HG02885 (cell line): ENCODE measurements around the gene APC.
"Not testable (repeated sequence)": the region's sequence is repeated elsewhere in the genome, so short reads cannot be mapped to it uniquely, and the experiment has no call there.

Source experiments
- ATAC-seq: cut with Tn5 transposase; IDR thresholded peaks from one replicate; pipeline ENCODE4 v1.9.1; 2021; ENCODE audit warnings: mild to moderate bottlenecking; ENCODE audit not compliant: unreplicated experiment, poor library complexity

Gene APC

DNA sequence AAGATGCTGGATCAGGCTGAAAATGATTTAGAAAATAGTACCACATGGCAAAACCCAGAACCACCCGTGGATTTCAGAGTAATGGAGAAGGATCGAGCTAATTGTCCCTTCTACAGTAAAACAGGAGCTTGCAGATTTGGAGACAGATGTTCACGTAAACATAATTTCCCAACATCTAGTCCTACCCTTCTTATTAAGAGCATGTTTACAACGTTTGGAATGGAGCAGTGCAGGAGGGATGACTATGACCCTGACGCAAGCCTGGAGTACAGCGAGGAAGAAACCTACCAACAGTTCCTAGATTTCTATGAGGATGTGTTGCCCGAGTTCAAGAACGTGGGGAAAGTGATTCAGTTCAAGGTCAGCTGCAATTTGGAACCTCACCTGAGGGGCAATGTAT, 154.4 kb downstream of the APC start:
- ATAC-seq: not testable (repeated sequence)

DNA sequence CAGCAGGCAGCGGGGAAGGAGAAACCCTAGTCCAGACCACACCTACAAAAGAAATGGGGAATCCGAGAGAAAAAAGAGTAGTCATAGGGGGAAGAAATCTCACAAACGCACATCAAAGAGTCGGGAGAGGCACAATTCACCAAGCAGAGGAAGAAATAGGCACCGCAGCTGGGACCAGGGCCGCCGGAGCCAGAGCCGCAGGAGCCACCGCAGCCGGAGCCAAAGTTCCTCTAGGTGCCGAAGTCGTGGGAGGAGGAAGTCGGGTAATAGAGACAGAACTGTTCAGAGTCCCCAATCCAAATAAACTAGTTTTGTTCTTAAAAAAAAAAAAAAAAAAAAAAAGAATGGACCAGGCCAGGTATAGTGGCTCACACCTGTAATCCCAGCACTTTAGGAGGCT, 155.1 kb downstream of the APC start:
- no peak for ATAC-seq

DNA sequence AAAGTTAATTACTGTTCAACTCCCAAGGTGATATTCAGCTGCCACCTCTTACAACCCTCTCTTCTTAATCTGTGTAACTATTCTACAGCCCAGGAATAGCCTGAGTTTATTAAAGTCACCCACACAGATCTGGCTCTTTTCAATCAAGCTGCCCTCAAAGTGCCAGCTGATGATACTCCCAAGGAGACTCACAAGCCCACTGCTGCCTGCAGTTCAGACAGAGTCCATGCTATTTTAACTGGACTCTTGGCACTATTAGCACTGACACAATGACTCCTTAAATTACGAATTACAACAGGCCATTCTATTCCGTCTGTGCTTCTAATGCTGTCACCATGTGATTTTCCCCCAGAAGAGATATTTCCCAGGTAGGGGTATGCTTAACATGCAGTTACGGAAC, 158.0 kb downstream of the APC start:
- ATAC-seq: no peak
